ENCODE measurements around the gene GRPEL2.
"Not testable (repeated sequence)": the region's sequence is repeated elsewhere in the genome, so short reads cannot be mapped to it uniquely, and the experiment has no call there.

GRPEL2 gene

GRCh38 chr5:149398747-149399266, 53.5 kb downstream of the GRPEL2 start:
- not testable (repeated sequence) for DNase-seq (ENCODE audit: low read depth in 2 of 2)

GRCh38 chr5:149399775-149400174, 54.5 kb downstream of the GRPEL2 start:
- no peak for DNase-seq (ENCODE audit: low read depth in 2 of 2)

- DNase-seq (ENCODE audit: low read depth in 2 of 2): no peak
Observed at GRCh38 chr5:149400304-149400703, 55.0 kb downstream of the GRPEL2 start.

DNA sequence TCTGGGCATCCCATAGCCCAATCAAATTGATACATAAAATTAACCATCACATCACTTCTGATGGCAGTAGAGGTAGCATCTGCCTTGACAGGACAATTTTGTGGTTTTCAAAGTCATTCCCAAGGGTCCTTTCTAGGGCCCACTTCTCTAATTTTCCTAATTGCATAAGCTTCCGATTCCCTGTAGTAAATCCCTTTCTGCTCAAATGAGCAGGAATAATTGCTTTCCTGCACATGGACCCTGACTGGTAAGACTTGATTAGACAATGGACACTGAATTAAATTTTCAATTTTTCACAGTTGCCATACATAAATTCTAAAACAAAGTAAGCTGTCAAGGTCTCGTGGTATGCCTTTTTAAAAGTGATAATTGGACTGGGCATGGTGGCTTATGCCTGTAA, 55.8 kb downstream of the GRPEL2 start:
- DNase-seq (ENCODE audit: low read depth in 2 of 2): no peak

GRCh38 chr5:149402291-149402690, 57.0 kb downstream of the GRPEL2 start:
- DNase-seq (ENCODE audit: low read depth in 2 of 2): no peak

Measured in stimulated activated CD4-positive, alpha-beta T cell treated with anti-CD3 and anti-CD28 coated beads, Interleukin-15, amount 100 ng/mL, for 48 hours (primary cell).